H1 (cell line): ENCODE data around the gene GNB5. TPM values are rescaled to one million over a fixed set of nuclear protein-coding genes. Genes with fewer than 3 reads are reported as not detected.

Experiments used
- CTCF ChIA-PET: fragments of 300-600 bp; sonication (Branson Sonifier 250); formaldehyde crosslinking; loops from one replicate; lab custom pipeline; 2021; ENCODE audit not compliant: partially characterized antibody; lab: Charles Lee
- POLR2A ChIA-PET: fragments of 300-600 bp; sonication (Branson Sonifier 250); formaldehyde crosslinking; loops from one replicate; lab custom pipeline; 2021; ENCODE audit warnings: inconsistent platforms; ENCODE audit not compliant: partially characterized antibody; lab: Charles Lee
- DNase-seq, 2 experiments: peaks; one replicate each; pipeline versions ENCODE4 v3.0.0 to v3.0.0-alpha.2; 2010 to 2022; ENCODE audit warnings: low spot score in 2 of 2, low read depth in 1 of 2, mixed read lengths in 1 of 2
- FAIRE-seq: peaks from 2 replicates; lab custom pipeline; 2011; peaks lifted over from hg19 to GRCh38; lab: Jason Lieb, UNC
- H2AFZ ChIP-seq: 2 replicates; pipeline ENCODE4 v1.8.1; 2012; ENCODE audit warnings: low read length, inconsistent platforms
- H2AK5ac ChIP-seq: 2 replicates; pipeline ENCODE4 v1.6.1; 2013; ENCODE audit warnings: low read depth, low read length
- H2BK120ac ChIP-seq: replicated peaks from 2 replicates; pipeline ENCODE3; 2013; ENCODE audit warnings: low read depth, low read length, inconsistent platforms
- H2BK12ac ChIP-seq: 2 replicates; pipeline ENCODE4 v1.6.1; 2013; ENCODE audit warnings: low read depth, low read length
- H2BK15ac ChIP-seq: 2 replicates; pipeline ENCODE4 v1.6.1; 2013; ENCODE audit warnings: low read length
- H2BK20ac ChIP-seq: 2 replicates; pipeline ENCODE4 v1.6.1; 2013; ENCODE audit warnings: low read length
- H2BK5ac ChIP-seq: 2 replicates; pipeline ENCODE4 v1.6.1; 2013; ENCODE audit warnings: low read depth, low read length
- H3K14ac ChIP-seq: 2 replicates; pipeline ENCODE4 v1.6.1; 2013; ENCODE audit warnings: inconsistent platforms; ENCODE audit not compliant: insufficient read length
- H3K18ac ChIP-seq: 2 replicates; pipeline ENCODE4 v1.6.1; 2013; ENCODE audit warnings: low read length; ENCODE audit errors: extremely low read depth
- H3K23ac ChIP-seq: 2 replicates; pipeline ENCODE4 v1.6.1; 2013; ENCODE audit warnings: inconsistent platforms; ENCODE audit not compliant: insufficient read length
- H3K23me2 ChIP-seq: 2 replicates; pipeline ENCODE4 v1.6.1; 2013; ENCODE audit warnings: low read depth, low read length
- H3K27ac ChIP-seq: 2 replicates; pipeline ENCODE4 v1.6.1; 2011; ENCODE audit warnings: low read depth, low read length, inconsistent platforms
- H3K27me3 ChIP-seq, 4 experiments: replicated peaks in 1 of 4; 1 replicate in 1 of 4; 2 replicates in 3 of 4; pipeline versions ENCODE4 v1.6.1 to v1.8.1; 2011 to 2013; ENCODE audit warnings: low read length in 3 of 4, mild to moderate bottlenecking in 3 of 4, inconsistent platforms in 2 of 4, mixed read lengths in 2 of 4, moderate library complexity in 1 of 4; ENCODE audit not compliant: control insufficient read depth in 3 of 4, insufficient read depth in 3 of 4; ENCODE audit errors: extremely low read depth in 1 of 4
- H3K36me3 ChIP-seq, 4 experiments: 2 replicates each; pipeline versions ENCODE4 v1.6.1 to v1.8.1; 2011 to 2013; ENCODE audit warnings: mild to moderate bottlenecking in 4 of 4, low read length in 3 of 4, moderate library complexity in 2 of 4, control low read depth in 1 of 4, inconsistent platforms in 1 of 4; ENCODE audit not compliant: insufficient read depth in 4 of 4, control insufficient read depth in 2 of 4
- H3K4ac ChIP-seq: replicated peaks from 2 replicates; pipeline ENCODE3; 2013; ENCODE audit warnings: low read length, low read depth, mixed read lengths, inconsistent platforms; ENCODE audit not compliant: insufficient read length
- H3K4me1 ChIP-seq, 4 experiments: replicated peaks in 1 of 4; 1 replicate in 1 of 4; 2 replicates in 3 of 4; pipeline versions ENCODE4 v1.6.1 to v1.8.1; 2011 to 2013; ENCODE audit warnings: low read length in 3 of 4, inconsistent platforms in 2 of 4, mixed read lengths in 1 of 4; ENCODE audit not compliant: insufficient read depth in 4 of 4, control insufficient read depth in 3 of 4
- H3K4me2 ChIP-seq, 2 experiments: 2 replicates each; pipeline versions ENCODE4 v1.6.1 to v1.8.1; 2011 to 2013; ENCODE audit warnings: low read depth in 2 of 2, low read length in 2 of 2, control low read depth in 1 of 2, inconsistent platforms in 1 of 2, mild to moderate bottlenecking in 1 of 2; ENCODE audit not compliant: insufficient read depth in 1 of 2
- H3K4me3 ChIP-seq, 4 experiments: fragments of 200-600, 300-600 bp in 1 of 4; sonication (generic), shearing (Covaris generic), sonication (Bioruptor Twin) in 1 of 4; 2 replicates each; pipeline versions ENCODE4 v1.5.1 to v1.8.1; 2011 to 2016; ENCODE audit warnings: low read length in 4 of 4, low read depth in 3 of 4, control low read depth in 2 of 4, inconsistent platforms in 2 of 4, mild to moderate bottlenecking in 2 of 4, mixed read lengths in 1 of 4, moderate library complexity in 1 of 4; ENCODE audit not compliant: insufficient read depth in 2 of 4; ENCODE audit errors: extremely low read depth in 1 of 4
- H3K56ac ChIP-seq: replicated peaks from 2 replicates; pipeline ENCODE3; 2013; ENCODE audit warnings: low read depth, mild to moderate bottlenecking, mixed read lengths, low read length, inconsistent platforms; ENCODE audit not compliant: insufficient read length
- H3K79me1 ChIP-seq: 2 replicates; pipeline ENCODE4 v1.6.1; 2013; ENCODE audit warnings: low read depth, low read length, control low read depth
- H3K79me2 ChIP-seq, 2 experiments: 2 replicates each; pipeline versions ENCODE4 v1.6.1 to v1.8.1; 2012 to 2013; ENCODE audit warnings: low read length in 2 of 2, mild to moderate bottlenecking in 2 of 2, inconsistent platforms in 1 of 2; ENCODE audit not compliant: insufficient read depth in 2 of 2, control insufficient read depth in 1 of 2
- H3K9ac ChIP-seq, 4 experiments: replicated peaks in 1 of 4; 1 replicate in 1 of 4; 2 replicates in 3 of 4; pipeline versions ENCODE4 v1.6.1 to v1.8.1; 2011 to 2013; ENCODE audit warnings: low read depth in 3 of 4, low read length in 3 of 4, control low read depth in 2 of 4, mild to moderate bottlenecking in 2 of 4, moderate library complexity in 2 of 4, inconsistent platforms in 1 of 4; ENCODE audit errors: extremely low read depth in 1 of 4
- H3K9me3 ChIP-seq, 2 experiments: 2 replicates each; pipeline versions ENCODE4 v1.6.1 to v1.8.1; 2012 to 2013; ENCODE audit warnings: mild to moderate bottlenecking in 2 of 2, moderate library complexity in 2 of 2, control low read depth in 1 of 2, inconsistent platforms in 1 of 2, low read depth in 1 of 2, low read length in 1 of 2, mixed read lengths in 1 of 2; ENCODE audit not compliant: insufficient read depth in 2 of 2
- H4K20me1 ChIP-seq, 2 experiments: replicated peaks in 1 of 2; 2 replicates each; pipeline versions ENCODE3 to v1.8.1; 2011 to 2013; ENCODE audit warnings: inconsistent platforms in 2 of 2, low read length in 2 of 2, mild to moderate bottlenecking in 1 of 2; ENCODE audit not compliant: insufficient read depth in 2 of 2, control insufficient read depth in 1 of 2
- H4K5ac ChIP-seq: 2 replicates; pipeline ENCODE4 v1.6.1; 2013; ENCODE audit warnings: low read length, low read depth, mixed read lengths, inconsistent platforms; ENCODE audit not compliant: insufficient read length
- H4K8ac ChIP-seq: 2 replicates; pipeline ENCODE4 v1.8.0; 2013; ENCODE audit warnings: mild to moderate bottlenecking, moderate library complexity, low read length, inconsistent platforms; ENCODE audit not compliant: insufficient read depth; ENCODE audit errors: extremely low read depth
- H4K91ac ChIP-seq: replicated peaks from 2 replicates; pipeline ENCODE3; 2013; ENCODE audit warnings: low read length, mixed read lengths, inconsistent platforms; ENCODE audit not compliant: insufficient read length
- CTCF ChIP-seq, 3 experiments: IDR thresholded peaks; 1 replicate in 2 of 3; 2 replicates in 1 of 3; pipeline versions ENCODE4 v1.5.1 to v1.6.1; 2011; ENCODE audit warnings: low read length in 3 of 3, mild to moderate bottlenecking in 3 of 3, inconsistent platforms in 2 of 3, low read depth in 1 of 3, moderate library complexity in 1 of 3; ENCODE audit not compliant: insufficient read depth in 1 of 3; ENCODE audit errors: control extremely low read depth in 1 of 3
- GABPA ChIP-seq: IDR thresholded peaks from 2 replicates; pipeline ENCODE4 v1.6.1; 2011; ENCODE audit warnings: mild to moderate bottlenecking, low read length, moderate library complexity, borderline replicate concordance; ENCODE audit not compliant: insufficient read depth
- JUND ChIP-seq: IDR thresholded peaks from 2 replicates; pipeline ENCODE4 v1.6.1; 2011; ENCODE audit warnings: mild to moderate bottlenecking, improper control_type of control experiment, low read length
- MAFK ChIP-seq: IDR thresholded peaks from 2 replicates; pipeline ENCODE4 v1.6.1; 2012; ENCODE audit warnings: low read depth, mild to moderate bottlenecking, improper control_type of control experiment, low read length
- NANOG ChIP-seq: IDR thresholded peaks from 2 replicates; pipeline ENCODE4 v1.6.1; 2011; ENCODE audit warnings: low read length, low read depth, mild to moderate bottlenecking, inconsistent platforms; ENCODE audit not compliant: insufficient read depth, poor library complexity, severe bottlenecking
- POLR2A ChIP-seq, 2 experiments: IDR thresholded peaks; 1 replicate in 1 of 2; 2 replicates in 1 of 2; pipeline ENCODE4 v1.6.1; 2011; ENCODE audit warnings: low read depth in 2 of 2, low read length in 2 of 2, mild to moderate bottlenecking in 2 of 2; ENCODE audit errors: control extremely low read depth in 1 of 2
- RNF2 ChIP-seq: fragments of 200-900, 300-1000 bp; sonication (generic); IDR thresholded peaks from 2 replicates; pipeline ENCODE4 v1.7.1; 2016; ENCODE audit warnings: borderline replicate concordance, low read depth, mild to moderate bottlenecking, antibody characterized with exemption, low read length; ENCODE audit not compliant: poor library complexity, severe bottlenecking; ENCODE audit errors: missing control alignments
- TBP ChIP-seq: IDR thresholded peaks from 2 replicates; pipeline ENCODE4 v1.6.1; 2011; ENCODE audit warnings: low read depth, low read length, improper control_type of control experiment
- YY1 ChIP-seq: IDR thresholded peaks from 2 replicates; pipeline ENCODE4 v1.6.1; 2011; ENCODE audit warnings: low read depth, mild to moderate bottlenecking, low read length
- WGBS, 2 experiments: shearing (Covaris generic) in 1 of 2; methylation state at CpG; one replicate each; pipeline versions ENCODE4 v1.1.6 to v1.1.7; 2013 to 2015; ENCODE audit warnings: low lambda C conversion rate in 2 of 2, mixed read lengths in 2 of 2, inconsistent platforms in 1 of 2, low coverage in 1 of 2, missing lambda C conversion rate in 1 of 2; ENCODE audit not compliant: insufficient replicate concordance in 2 of 2, insufficient coverage in 1 of 2, insufficient read length in 1 of 2; ENCODE audit errors: extremely low coverage in 1 of 2, missing lambda C conversion rate in 1 of 2; 5-methylcytosine and 5-hydroxymethylcytosine counted together
- polyA plus RNA-seq, 7 experiments: library from polyadenylated mRNA; depleted of rRNA in 3 of 7; stranded (reverse) in 5 of 7; unstranded in 2 of 7; fragments of >200 nt in 5 of 7; fragments of 200-250 nt in 2 of 7; gene quantifications; 1 replicate in 5 of 7; 2 replicates in 1 of 7; 4 replicates in 1 of 7; pipeline versions ENCODE4 v1.2.1 to v1.2.3, GENCODE V29; 2011 to 2013; ENCODE audit warnings: missing spikeins in 2 of 7, mixed read lengths in 2 of 7
- total RNA-seq: library from RNA; stranded (reverse); fragmentation: NEBNext Ultra II Directional; extraction: Animal tissue kit (Norgen Biotek cat#: 25700); gene quantifications from 2 replicates; pipeline ENCODE4 v1.2.1, GENCODE V29; 2021

Gene GNB5
- total and polyA plus RNA-seq, 2 of the 8 experiments (the other 6 are each of a cell fraction or from before 2014, with no cell fraction given) = 21.7 to 42.5 TPM

GRCh38 chr15:52066842-52067544 lies 124.2 kb downstream of the GNB5 start:
- H3K4ac ChIP-seq = no peak overlapping the region
- no peak overlapping the region for H3K23ac ChIP-seq
- peaks cover 0 to 2% (median 0%) of the 10 kb centered on the region in 4 experiments; a peak in 1 of 7 replicates for H3K4me1 ChIP-seq
- FAIRE-seq (no peak), DNase-seq (no peak)
- H3K56ac ChIP-seq = no peak overlapping the region
- H3K23me2 ChIP-seq = no peaks in the 10 kb centered on the region
- H3K79me2 ChIP-seq = no peaks in the 10 kb centered on the region
- WGBS, 2 experiments = 86% methylated on average over 3 of the region's 3 CpGs; no CpG with 5 or more reads in 1 of the 2 experiments
- no peak overlapping the region for H4K91ac ChIP-seq
- H2BK15ac ChIP-seq = no peak overlapping the region
- no peak overlapping the region for H2BK120ac ChIP-seq
- H3K27me3 ChIP-seq = no peaks in the 10 kb centered on the region
- H3K27ac ChIP-seq = no peak overlapping the region
- no peak overlapping the region for H2BK20ac ChIP-seq
- no peak overlapping the region for H3K14ac ChIP-seq
- H4K20me1 ChIP-seq = no peaks in the 10 kb centered on the region
- H2BK12ac ChIP-seq = no peak overlapping the region
- H3K9ac ChIP-seq = no peak overlapping the region
- no peak overlapping the region for H3K18ac ChIP-seq
- no peak overlapping the region for H4K5ac ChIP-seq
- no peak overlapping the region for H2BK5ac ChIP-seq
- no peaks in the 10 kb centered on the region for H3K79me1 ChIP-seq
- POLR2A ChIA-PET = interaction anchor here (1.0 to 3.1 kb wide), 3 partner anchors 8 to 96 kb away, joined by 3 to 12 read pairs (median 4); partner anchors contain the start of gene LEO1
- H2AFZ ChIP-seq = no peak overlapping the region
- no peak overlapping the region for H2AK5ac ChIP-seq
- H3K4me2 ChIP-seq = no peak overlapping the region
- CTCF ChIA-PET = interaction anchor here (0.7 to 7.1 kb wide), 6 partner anchors 12 to 87 kb away, joined by 3 to 55 read pairs (median 9); no protein-coding TSS in a partner anchor
- H3K4me3 ChIP-seq = no peak overlapping the region
- no peak overlapping the region for H4K8ac ChIP-seq
- H3K36me3 ChIP-seq = peaks cover 0 to 24% (median 11%) of the 10 kb centered on the region in 4 experiments; a peak in 5 of 8 replicates
- no peaks in the 10 kb centered on the region for H3K9me3 ChIP-seq
- no peak for TF ChIP-seq YY1
- no peak for TF ChIP-seq MAFK
- TF ChIP-seq GABPA = no peak
- no peak for TF ChIP-seq CTCF (IDR thresholded peaks at IDR 0.05; ENCODE audit: control extremely low read depth in 1 of 3, insufficient read depth in 1 of 3, low read depth in 1 of 3, low read length in 3 of 3)
- TF ChIP-seq TBP = no peak
- TF ChIP-seq NANOG = no peak
- TF ChIP-seq POLR2A (IDR thresholded peaks at IDR 0.05; ENCODE audit: control extremely low read depth in 1 of 2, low read depth in 2 of 2, low read length in 2 of 2) = no peak
- no peak for TF ChIP-seq RNF2
- TF ChIP-seq JUND = no peak
